Activated CD4-positive, alpha-beta T cell treated with anti-CD3 and anti-CD28 coated beads, Interleukin-2, amount 10 ng/mL, durations not matched to agents 24 days and 14 days (primary cell): Measurements from ENCODE around the gene CACNA2D4. TPM values are rescaled to one million over a fixed set of nuclear protein-coding genes. Genes with fewer than 3 reads are reported as not detected.

ENCODE experiments used
- DNase-seq: peaks from one replicate; pipeline ENCODE4 v3.0.0; 2022
- H3K27ac Mint-ChIP-seq: one replicate; pipeline ENCODE4 v1.8.0; 2022; ENCODE audit warnings: mild to moderate bottlenecking, mixed read lengths
- H3K27me3 Mint-ChIP-seq: one replicate; pipeline ENCODE4 v1.8.0; 2022; ENCODE audit warnings: mixed read lengths
- H3K36me3 Mint-ChIP-seq: one replicate; pipeline ENCODE4 v1.8.0; 2022; ENCODE audit warnings: low read depth, mild to moderate bottlenecking, mixed read lengths
- H3K4me1 Mint-ChIP-seq: one replicate; pipeline ENCODE4 v1.8.0; 2021; ENCODE audit warnings: mixed read lengths
- H3K4me3 Mint-ChIP-seq: one replicate; pipeline ENCODE4 v1.8.0; 2022; ENCODE audit warnings: mild to moderate bottlenecking, moderate library complexity, mixed read lengths
- H3K9me3 Mint-ChIP-seq: one replicate; pipeline ENCODE4 v1.8.0; 2021; ENCODE audit warnings: mixed read lengths
- intact Hi-C: fragments of 100-400 bp; cut with micrococcal nuclease; formaldehyde crosslinking; loops from one replicate; pipeline ENCODE4 v1.15.1; 2023
- total RNA-seq: library from RNA; stranded (reverse); gene quantifications from 2 replicates; pipeline ENCODE4 v1.2.3, GENCODE V29; 2022

The CACNA2D4 gene
- total RNA-seq, 1 donor from 2014 or later, result 6.8 TPM

DNA sequence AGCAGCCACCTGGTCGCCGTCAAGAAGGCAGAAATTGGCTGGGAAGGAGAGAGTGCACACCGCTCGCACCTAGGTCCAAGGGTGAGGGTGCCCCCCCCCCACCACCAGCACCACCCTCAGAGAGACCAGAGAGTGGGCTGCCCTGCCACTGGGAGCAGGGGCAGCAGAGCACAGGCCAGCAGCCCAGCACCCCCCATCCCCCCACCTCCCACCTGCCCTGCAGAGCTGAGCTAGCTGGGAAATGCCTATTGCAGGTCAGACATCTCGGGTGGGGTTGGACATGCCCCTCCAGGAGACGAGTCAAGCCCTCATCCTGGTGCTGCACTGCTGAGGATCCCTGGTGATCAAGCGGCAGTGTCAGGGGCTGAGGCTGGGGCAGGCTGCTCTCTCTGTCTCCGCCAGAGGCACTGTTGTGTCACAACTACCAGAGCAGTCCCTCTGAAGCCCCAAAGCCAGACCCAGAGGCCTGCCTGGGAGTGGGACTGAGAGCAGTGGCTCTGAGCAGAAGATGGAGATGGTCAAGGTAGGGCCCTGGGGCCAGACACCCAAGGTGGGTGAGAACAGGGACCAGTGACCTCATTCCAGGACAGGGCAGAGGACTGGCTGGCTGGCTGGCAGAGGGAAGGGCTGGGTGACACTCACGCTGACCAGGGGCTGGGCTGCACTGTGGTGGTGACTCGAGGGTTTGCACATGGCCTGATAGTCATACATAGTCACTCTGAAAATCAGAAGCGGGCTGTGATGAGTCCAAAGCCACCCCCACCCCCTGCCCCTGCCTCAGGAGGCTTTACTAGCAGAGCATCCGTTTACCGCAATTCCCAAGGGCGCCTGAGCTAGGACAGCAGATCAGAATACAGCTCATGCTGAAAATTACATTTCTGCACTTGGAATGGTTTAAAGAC is 117.8 kb downstream of the CACNA2D4 start:
- Mint-ChIP-seq H3K9me3 (peaks cover 5% of the 10 kb centered on the region), H3K27ac (no peak overlapping the region), H3K4me1 (peaks cover 8% of the 10 kb centered on the region), H3K36me3 (no peaks in the 10 kb centered on the region), H3K27me3 (no peaks in the 10 kb centered on the region), H3K4me3 (no peak overlapping the region)
- peak; percentile 74 for DNase-seq
- intact Hi-C loops, result no loop called here

DNA sequence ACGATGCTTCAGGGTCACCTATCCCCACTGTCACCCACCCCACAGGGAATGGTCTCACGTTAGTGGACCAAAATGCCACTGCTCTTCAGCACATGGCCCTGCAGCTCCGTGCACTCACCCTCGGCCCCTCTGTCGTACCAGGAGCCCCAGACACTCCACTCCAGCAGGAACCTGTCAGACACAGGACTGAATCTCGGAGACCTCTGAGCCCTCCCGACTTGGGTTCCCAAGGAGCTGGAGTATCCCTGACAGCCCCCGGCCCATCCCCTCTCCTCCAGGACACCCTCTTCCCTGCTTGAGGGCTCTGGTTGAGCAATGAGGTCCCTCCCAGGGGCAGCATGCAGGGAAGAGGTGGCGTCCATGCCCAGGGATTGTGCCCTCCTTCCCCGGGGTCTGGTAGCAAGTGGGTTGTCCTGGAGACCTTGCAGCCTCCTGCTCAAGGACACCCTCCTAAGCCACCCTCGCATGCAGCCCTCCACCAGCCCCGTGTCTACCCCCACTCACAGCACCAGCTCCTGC is 118.5 kb downstream of the CACNA2D4 start:
- H3K27me3 Mint-ChIP-seq, result no peaks in the 10 kb centered on the region
- peaks cover 11% of the 10 kb centered on the region for H3K4me1 Mint-ChIP-seq
- no peak overlapping the region for H3K27ac Mint-ChIP-seq
- no peak for DNase-seq
- H3K4me3 Mint-ChIP-seq, result no peak overlapping the region
- peaks cover 5% of the 10 kb centered on the region for H3K9me3 Mint-ChIP-seq
- no peaks in the 10 kb centered on the region for H3K36me3 Mint-ChIP-seq
- intact Hi-C loops, result loop anchor here (5.0 to 10.0 kb wide), 3 partner anchors 205 to 782 kb away; partner anchors contain the start of gene DCP1B

DNA sequence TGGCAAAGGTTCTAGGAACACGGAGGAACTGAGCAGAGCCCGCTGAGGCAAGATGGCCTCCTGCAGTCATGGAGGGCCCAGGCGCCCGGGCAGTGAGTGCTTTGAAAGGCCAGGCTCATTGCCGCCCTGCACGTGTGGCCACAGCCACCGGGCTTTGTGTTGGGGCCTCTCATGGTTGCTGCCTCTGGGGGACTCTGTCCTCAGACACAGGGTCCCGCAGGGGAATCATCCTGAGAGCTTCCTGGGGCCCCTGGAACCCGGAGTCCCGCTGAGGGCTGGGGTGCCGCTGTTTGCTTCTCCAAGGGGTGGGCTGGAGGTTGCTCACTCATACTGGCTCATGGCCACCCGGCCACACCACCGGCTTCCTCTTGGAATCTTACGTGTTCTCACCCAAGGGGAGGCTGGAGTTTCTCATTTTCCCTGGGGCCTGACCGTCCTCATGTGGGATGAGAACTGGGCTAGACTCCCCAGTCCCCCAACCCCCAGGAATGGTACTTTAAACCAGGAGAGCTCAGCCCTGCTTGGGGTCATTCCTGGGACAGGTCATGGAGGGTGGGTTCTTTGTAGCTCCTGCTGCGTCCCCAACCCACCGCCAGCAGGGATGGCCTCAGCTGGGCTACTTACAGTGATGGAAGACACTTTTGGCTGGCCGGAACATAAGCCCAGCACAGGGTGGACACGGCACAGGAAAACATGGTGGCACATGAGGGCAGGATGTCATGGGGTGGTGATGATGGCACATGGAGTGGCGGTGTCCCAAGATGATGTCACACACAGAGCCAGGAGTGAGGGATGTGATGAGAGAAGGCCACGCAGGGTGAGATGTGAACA is 119.2 kb downstream of the CACNA2D4 start:
- Mint-ChIP-seq H3K9me3 (peaks cover under 1% of the 10 kb centered on the region), H3K4me3 (no peak overlapping the region), H3K36me3 (no peaks in the 10 kb centered on the region), H3K27ac (no peak overlapping the region), H3K4me1 (peaks cover 5% of the 10 kb centered on the region), H3K27me3 (no peaks in the 10 kb centered on the region)
- DNase-seq, result no peak
- intact Hi-C loops, result loop anchor here (5.0 to 10.0 kb wide), 3 partner anchors 206 to 783 kb away; partner anchors contain the start of gene DCP1B

DNA sequence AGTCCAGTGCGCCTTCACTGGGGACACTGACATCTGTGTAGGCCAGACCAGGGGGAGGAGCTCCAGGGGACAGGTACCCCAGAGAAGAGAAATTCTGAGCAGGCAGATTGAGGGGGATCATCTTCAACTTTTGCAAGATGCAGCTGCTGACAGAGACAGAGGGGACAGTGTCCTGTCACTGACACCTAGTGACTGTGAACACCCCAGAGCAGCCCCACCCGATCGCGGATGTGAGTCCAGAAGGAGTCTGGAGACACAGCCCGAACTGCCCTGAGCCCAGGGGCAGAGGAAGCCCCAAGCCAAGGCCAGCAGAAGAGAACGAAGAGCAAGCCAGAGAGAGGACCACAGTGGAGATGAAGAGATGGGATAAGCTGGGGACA is 119.8 kb downstream of the CACNA2D4 start:
- H3K4me1 Mint-ChIP-seq, result peaks cover 5% of the 10 kb centered on the region
- no peak overlapping the region for H3K4me3 Mint-ChIP-seq
- intact Hi-C loops, result loop anchor here (5.0 to 10.0 kb wide), 3 partner anchors 206 to 784 kb away; partner anchors contain the start of gene DCP1B
- H3K36me3 Mint-ChIP-seq, result no peaks in the 10 kb centered on the region
- H3K27ac Mint-ChIP-seq, result no peak overlapping the region
- H3K27me3 Mint-ChIP-seq, result no peaks in the 10 kb centered on the region
- no peaks in the 10 kb centered on the region for H3K9me3 Mint-ChIP-seq
- DNase-seq, result no peak

DNA sequence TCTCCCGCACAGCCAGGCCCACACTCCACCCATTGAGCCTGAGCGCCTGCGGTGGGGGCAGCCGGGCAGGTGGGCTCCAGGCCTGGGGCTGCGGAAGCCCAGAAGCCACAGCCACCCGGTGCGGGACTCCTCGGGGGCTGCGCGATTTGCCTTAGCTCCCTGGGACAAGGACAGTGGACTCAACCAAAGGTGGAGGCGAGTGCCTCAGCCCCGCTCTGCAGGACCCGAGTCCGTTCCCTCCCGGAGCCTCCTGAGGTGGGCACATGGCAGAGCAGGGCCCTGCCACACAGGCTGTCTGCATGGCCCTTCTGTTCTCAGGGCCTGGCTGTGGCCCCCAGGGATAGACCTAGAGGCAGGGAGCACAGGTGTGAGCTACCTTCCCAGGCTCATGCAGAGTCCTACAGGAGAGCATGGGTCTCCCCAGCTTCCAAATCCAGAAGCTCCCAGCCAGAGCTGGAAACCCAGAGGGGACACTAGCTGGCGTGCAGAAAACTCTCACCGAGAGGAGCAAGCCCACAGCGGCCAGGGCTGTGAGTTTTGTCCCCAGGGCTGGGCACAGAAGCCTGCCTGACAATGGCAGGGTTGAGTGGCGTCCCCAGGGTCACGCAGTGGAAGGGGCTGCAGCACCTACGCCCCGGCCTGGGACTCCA is 120.3 kb downstream of the CACNA2D4 start:
- H3K4me1 Mint-ChIP-seq, result peaks cover 5% of the 10 kb centered on the region
- DNase-seq, result no peak
- H3K27me3 Mint-ChIP-seq, result no peaks in the 10 kb centered on the region
- no peak overlapping the region for H3K4me3 Mint-ChIP-seq
- peak overlapping the region; percentile 20 for H3K27ac Mint-ChIP-seq
- H3K9me3 Mint-ChIP-seq, result no peaks in the 10 kb centered on the region
- intact Hi-C loops, result loop anchor here (5.0 to 10.0 kb wide), 3 partner anchors 207 to 784 kb away; partner anchors contain the start of gene DCP1B
- H3K36me3 Mint-ChIP-seq, result no peaks in the 10 kb centered on the region

DNA sequence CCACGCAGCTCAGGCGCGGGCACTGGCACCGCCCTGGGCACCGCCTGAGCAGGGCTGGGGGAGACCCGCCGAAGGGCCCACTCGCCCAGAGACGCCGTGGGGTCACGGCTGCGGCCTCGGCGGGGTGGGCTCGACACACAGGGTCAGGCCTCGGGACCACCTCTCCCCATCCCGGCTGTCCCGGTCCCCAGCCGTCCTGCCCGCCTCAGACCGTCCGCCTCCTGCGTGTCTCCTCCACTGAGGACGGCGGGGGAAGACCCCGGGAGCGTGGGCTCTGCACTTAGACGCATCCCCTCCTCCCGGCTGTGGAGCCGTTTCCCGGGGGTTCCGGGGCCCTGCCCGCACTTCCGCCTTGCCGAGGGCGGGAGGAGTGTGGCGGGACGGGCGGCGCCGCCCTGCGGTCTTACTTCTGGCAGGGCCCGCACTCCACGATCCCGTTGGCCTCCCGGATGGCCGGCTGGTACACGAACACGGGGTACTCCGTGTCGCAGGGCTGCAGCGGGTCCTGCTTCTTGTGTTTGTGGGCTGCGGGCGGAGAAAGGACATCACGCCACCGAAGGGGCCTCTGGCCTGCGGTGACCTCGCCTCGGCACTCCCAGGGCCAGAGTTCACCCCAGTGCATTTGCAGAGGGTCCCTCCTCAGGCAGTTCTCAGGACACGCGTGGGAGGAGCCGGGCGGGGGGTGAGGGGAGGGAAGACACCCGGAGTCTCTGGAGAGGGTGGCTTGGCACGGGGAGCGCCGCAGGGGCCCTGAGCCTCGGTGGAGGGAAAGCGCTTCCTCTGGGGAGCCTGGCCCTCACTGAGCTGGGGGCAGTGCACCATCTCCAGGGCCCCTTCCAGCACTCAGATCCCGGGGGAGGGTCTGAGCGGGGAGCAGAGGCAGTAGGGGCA is 121.2 kb downstream of the CACNA2D4 start:
- Mint-ChIP-seq H3K27me3 (no peaks in the 10 kb centered on the region), H3K4me3 (peak overlapping the region; percentile 86), H3K36me3 (no peaks in the 10 kb centered on the region), H3K4me1 (peaks cover 5% of the 10 kb centered on the region), H3K27ac (peak overlapping the region; percentile 89), H3K9me3 (no peaks in the 10 kb centered on the region)
- intact Hi-C loops, result loop anchor here (5.0 to 10.0 kb wide), 3 partner anchors 208 to 785 kb away; partner anchors contain the start of gene DCP1B
- peak; percentile 87 for DNase-seq

DNA sequence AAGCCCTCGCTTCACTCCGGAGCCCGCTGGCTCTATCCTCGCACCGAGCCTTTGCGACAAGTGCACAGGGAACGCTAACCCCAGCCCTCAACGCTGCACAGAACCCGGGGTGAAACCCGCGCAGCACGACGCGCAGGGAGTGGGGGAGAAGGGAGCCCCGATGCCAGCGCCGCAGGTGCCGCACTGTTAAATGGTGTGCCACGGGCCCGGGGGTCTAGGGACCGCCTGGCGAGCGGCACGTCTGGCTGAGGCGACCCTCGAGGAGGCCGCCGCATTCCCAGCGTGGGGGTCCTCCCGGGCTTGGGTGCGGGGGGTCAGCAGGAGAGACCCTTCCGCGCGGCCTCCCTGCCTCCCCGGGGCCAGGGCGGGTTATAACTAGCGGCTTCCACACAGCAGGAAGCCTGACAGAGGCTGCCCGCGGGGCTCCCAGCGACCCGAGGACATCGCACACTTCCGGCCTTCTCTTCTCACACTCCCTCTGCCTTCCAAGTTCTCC is 121.9 kb downstream of the CACNA2D4 start:
- H3K9me3 Mint-ChIP-seq, result no peaks in the 10 kb centered on the region
- no peaks in the 10 kb centered on the region for H3K36me3 Mint-ChIP-seq
- intact Hi-C loops, result loop anchor here (1.0 to 10.0 kb wide), 7 partner anchors 8 to 786 kb away; partner anchors contain the start of genes ADIPOR2 and DCP1B
- H3K27ac Mint-ChIP-seq, result peak overlapping the region; percentile 90
- H3K4me1 Mint-ChIP-seq, result peaks cover 10% of the 10 kb centered on the region
- peak; percentile 84 for DNase-seq
- peak overlapping the region; percentile 86 for H3K4me3 Mint-ChIP-seq
- no peaks in the 10 kb centered on the region for H3K27me3 Mint-ChIP-seq

DNA sequence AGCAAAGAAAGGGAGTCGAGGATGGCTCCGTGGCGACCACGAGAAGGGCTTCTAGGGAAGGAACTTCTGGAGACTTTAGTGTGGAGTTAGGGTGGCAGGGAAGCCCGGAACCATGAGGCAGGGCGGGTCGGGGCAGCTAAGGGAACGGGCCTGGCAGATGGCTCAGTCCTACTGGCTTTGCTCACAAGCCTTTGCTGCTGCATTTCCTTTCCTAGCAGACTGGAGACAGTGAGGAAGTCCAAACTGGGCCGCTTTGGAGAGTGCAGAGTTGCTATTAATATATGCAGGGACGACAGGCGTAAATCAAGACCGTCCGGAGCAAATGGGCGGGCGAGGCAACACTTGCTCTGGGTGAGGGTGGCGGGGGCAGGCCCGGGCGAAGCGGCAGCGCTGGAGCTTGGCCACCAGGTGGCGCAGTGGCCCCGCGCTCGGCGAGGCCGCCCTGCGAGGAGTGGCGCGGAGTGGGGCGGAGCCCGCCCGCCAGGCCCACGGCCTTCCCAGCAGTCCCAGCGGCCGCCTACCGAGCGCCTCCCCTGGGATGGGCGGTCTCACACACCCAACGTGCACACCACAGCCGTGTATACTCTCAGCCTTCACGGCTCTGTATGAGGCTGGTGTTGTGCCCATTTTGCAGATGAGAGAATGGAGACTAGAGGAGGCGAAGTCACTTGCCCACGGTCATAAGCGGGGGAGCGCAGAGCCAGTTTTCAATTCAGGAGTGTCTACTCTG is 122.5 kb downstream of the CACNA2D4 start:
- Mint-ChIP-seq H3K27me3 (no peaks in the 10 kb centered on the region), H3K27ac (peak overlapping the region; percentile 90), H3K4me3 (peak overlapping the region; percentile 86), H3K9me3 (no peaks in the 10 kb centered on the region), H3K4me1 (peaks cover 16% of the 10 kb centered on the region), H3K36me3 (no peaks in the 10 kb centered on the region)
- intact Hi-C loops, result loop anchor here (1.0 to 10.0 kb wide), 7 partner anchors 8 to 786 kb away; partner anchors contain the start of genes ADIPOR2 and DCP1B
- DNase-seq, result peak; percentile 98

DNA sequence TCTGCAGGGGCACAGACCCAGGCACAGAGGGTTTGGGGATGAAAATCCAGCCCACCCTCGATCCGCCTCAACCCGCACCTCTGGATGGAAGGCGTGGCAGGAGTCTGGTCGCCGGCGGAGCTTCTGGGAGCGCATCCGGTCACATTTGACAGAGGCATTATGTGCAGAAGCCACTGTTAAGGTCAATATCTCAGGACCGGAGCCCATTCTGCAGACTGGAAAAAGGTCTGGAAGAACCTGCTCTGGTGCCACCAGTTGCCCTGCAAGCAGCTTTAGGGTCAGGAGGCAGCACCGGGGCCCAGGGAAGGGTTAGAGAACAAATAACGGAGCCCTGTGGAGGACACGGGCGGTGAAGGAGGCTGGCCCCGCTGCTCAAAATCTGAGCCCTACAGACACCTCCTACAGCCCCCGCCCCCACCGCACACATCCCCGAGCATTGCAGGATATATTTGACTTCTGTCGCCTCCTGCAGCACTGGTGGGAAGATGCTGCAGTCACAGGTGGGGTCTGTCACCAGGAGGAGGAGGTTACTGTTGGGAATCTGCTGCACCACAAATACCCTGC is 123.1 kb downstream of the CACNA2D4 start:
- peak overlapping the region; percentile 78 for H3K27ac Mint-ChIP-seq
- H3K36me3 Mint-ChIP-seq, result no peaks in the 10 kb centered on the region
- peak overlapping the region; percentile 69 for H3K4me3 Mint-ChIP-seq
- H3K9me3 Mint-ChIP-seq, result no peaks in the 10 kb centered on the region
- DNase-seq, result no peak
- intact Hi-C loops, result loop anchor here (5.0 to 10.0 kb wide), 3 partner anchors 209 to 787 kb away; partner anchors contain the start of gene DCP1B
- no peaks in the 10 kb centered on the region for H3K27me3 Mint-ChIP-seq
- peaks cover 18% of the 10 kb centered on the region for H3K4me1 Mint-ChIP-seq

DNA sequence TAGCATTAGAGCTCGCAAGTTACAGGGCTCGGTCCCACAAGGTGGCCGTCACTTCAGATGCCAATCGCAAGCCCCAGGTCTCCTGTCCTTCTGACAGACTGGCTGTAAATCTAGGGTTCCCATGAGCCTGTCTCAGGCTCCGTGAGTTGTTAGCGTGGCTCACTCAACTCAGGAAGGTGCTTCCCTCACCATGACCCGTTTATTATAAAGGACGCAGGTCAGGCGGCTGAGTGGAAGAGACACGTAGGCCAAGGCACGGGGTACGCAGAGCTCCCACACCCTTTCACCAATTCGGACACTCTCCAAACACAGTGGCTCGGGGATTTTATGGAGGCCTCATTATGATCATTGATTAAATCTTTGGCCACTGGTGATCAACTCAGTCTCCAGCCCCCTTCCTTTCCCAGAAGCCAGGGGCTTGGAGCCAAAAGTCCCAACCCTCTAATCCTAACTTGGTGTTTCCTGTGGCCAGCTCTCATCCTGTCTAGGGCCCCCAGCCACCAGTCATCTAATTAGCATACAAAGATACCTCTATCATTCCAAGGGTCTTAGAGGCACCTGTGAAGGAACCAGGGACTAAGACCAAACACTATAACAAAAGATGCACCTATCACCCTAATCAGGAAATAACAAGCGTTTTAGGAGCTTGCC is 123.9 kb downstream of the CACNA2D4 start:
- no peak overlapping the region for H3K4me3 Mint-ChIP-seq
- peak; percentile 54 for DNase-seq
- H3K27ac Mint-ChIP-seq, result no peak overlapping the region
- intact Hi-C loops, result loop anchor here (5.0 to 10.0 kb wide), 3 partner anchors 210 to 788 kb away; partner anchors contain the start of gene DCP1B
- no peaks in the 10 kb centered on the region for H3K36me3 Mint-ChIP-seq
- peaks cover 18% of the 10 kb centered on the region for H3K4me1 Mint-ChIP-seq
- no peaks in the 10 kb centered on the region for H3K27me3 Mint-ChIP-seq
- H3K9me3 Mint-ChIP-seq, result no peaks in the 10 kb centered on the region
